ENCODE measurements around the gene NPHP4.

NPHP4 gene

DNA sequence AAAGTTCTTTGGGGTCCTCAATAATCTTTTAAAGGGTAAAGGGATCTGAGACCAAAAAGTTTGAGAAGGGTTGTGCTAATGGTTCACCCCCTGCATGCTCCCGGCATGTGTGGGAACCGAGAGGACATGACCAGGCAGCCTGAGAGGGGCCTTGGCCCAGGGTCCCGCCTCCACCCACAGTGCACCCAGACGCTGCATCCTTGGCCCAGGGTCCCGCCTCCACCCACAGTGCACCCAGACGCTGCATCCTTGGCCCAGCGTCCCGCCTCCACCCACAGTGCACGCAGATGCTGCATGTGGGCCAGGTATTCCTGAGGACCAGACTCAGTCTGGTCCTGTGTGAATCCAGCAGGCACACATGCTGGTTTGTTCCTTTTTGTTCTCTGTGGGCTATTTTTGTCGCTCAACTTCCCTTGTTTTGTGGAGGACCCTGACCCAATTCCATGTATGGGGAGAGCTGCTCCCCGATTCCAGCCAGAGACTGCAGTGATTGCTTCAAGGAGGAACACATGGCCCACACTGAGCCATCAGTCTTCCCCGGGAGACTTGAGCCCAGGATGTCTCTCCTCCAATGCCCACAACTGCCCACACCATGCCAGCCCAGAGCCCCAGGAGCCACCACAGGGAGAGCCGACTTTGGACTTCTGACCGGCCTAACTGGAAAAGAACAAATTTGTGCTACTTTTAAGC, 3.5 kb downstream of the NPHP4 start:
- DNase-seq = no peak

DNA sequence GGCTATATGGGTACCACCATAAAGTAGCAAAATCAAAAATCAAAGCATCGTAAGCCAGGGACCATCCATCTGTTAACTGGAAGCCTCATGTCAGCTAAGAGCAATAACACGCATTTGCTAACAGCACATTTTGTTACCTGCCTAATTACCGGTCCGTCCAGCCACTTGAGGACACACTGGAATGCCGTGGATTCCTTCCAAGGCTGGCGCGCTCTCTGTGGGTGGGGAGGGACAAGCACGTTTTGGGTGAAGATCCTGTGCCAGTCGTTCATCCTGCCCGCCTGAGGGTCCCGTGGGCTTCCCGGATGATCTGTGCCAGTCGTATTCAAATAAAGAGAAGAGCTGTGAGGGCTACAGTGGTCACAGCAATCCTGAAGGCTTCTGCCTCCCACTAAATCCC, 6.2 kb downstream of the NPHP4 start:
- no peak for DNase-seq

DNA sequence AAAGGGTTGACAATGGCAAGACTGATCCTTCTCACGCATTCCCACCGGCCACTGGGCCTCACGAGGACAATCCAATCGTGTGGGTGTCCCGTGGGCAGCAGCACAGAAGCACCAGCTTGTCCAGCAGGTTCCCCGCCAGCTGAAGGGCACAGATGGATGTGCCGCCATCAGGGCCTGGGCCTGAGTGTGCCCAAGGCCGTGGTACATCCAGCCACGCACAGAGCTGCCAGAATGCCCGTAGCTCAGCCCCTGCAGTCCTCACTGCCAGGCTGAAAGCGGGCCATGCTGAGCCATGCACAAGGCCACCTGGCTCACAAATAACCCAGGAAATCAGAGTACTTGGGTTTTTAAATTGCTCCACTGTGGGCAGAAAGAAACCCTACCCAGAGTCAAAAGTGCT, 7.0 kb downstream of the NPHP4 start:
- no peak for DNase-seq

DNA sequence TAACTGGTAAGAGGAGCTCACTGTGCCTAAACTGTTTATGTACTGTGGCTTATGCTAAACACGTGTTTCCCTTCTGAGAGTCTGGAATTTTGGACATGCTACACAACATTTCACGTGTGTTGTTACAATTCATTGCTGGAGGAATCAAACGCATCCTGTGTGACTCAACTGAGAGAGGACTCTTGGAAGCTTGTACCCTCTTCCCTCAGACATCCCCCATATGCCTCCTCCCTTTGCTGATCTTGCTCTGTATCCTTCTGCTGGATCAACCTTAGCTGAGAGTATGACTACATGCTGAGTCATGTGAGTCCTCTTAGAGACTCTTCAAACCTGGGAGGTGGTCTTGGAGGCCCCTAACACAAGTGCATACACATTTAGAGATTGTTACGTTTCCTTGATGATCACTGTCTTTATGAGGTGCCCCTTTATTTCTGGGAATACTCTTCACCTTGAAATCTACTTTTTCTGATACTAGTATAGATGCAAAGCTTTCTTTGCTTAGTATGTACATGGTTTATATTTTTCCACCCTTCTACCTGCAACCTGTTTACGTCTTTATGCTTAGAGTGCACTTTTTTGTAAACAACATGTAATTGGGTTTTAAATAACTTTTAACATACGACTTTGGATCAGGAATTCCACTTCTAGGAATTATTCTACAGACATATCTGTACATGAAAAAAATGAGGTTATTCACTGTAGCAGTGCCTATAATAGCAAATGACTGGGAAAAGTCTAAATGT, 8.7 kb downstream of the NPHP4 start:
- DNase-seq = no peak

DNA sequence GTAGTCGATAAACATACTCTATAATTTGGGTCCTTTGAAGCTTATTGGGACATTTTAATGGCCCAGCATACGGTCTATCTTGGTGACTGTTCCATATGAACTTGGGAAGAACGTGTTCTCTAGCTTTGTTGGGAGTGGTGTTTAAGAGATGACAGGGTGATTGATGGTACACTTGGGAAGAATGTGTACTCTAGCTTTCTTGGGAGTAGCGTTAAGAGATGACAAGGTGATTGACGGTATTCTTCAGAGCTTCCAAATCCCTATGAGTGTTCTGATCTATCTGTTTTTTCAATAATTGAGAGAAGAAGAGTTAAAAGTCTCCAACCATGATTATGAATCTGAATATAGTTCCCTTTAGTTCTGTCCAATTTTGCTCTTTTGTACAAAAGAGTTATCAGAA, 9.4 kb downstream of the NPHP4 start:
- no peak for DNase-seq

DNA sequence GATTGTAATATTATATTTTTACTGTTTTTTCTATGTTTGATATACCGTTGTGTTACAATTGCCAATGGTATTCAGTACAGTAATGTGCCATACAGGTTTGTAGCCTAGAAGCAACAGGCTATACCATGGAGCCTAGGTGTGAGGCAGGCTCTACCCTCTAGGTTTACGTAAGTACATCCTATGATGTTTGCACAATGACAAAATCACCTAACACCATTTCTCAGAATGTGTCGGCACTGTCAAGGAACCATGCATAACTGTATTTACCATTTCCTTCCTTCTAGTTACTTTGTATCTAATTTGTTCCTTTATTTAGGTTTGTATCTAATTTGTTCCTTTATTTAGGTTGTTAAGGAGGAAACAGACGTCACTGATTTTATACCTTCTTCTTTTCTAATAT, 9.9 kb downstream of the NPHP4 start:
- DNase-seq = no peak

DNA sequence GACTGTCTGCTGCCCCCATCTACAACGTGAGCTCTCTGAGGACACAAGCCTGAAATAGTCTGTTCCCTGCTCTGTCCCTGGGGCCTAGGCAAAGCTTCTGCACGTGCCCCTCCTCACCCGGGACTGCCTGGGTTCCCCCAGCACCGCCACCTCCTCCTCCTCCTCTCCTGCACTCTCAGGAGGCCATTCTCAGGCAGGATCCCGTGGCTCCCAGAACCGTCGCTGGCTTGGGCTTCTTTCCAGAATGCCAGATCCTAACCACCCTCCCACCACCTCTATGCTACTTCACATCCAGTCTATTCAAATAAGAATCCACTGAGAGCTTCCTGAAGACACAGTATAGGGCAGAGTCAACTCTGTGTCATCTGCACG, 11.2 kb downstream of the NPHP4 start:
- no peak for DNase-seq

DNA sequence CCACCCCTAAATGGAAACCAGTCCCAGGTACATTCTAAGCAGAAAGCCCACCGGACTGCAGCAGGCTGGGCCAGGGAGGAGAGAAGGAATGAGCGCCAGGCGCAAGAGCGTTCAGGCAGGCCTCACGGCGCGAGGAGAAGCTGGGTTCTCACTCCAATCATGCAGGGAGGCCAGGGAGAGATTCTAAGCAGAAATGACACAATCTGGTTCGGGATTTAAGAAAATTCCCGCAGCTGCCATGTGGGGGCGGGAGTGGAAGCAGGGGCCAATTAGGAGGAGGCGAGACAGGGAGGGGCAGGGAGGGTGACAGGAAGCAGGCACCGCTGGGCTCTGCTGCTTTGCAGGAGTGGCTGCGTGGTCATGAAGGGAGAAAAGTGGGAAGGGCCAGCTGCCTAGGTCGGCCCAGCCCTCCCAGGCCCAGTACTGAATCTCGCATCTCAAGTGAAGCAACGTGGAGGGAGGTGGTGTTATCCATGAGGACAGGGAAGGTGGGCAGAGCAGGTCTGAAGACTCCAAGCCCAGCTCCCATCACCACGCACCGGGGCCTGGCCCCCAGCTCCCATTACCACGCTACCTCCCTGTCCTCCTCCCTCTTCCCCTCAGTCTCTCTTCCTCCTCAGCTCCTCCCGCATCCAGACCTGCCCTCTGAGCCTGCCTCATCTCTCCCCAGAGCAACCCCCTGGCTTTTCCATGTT, 11.8 kb downstream of the NPHP4 start:
- peak; percentile 78 for DNase-seq

DNA sequence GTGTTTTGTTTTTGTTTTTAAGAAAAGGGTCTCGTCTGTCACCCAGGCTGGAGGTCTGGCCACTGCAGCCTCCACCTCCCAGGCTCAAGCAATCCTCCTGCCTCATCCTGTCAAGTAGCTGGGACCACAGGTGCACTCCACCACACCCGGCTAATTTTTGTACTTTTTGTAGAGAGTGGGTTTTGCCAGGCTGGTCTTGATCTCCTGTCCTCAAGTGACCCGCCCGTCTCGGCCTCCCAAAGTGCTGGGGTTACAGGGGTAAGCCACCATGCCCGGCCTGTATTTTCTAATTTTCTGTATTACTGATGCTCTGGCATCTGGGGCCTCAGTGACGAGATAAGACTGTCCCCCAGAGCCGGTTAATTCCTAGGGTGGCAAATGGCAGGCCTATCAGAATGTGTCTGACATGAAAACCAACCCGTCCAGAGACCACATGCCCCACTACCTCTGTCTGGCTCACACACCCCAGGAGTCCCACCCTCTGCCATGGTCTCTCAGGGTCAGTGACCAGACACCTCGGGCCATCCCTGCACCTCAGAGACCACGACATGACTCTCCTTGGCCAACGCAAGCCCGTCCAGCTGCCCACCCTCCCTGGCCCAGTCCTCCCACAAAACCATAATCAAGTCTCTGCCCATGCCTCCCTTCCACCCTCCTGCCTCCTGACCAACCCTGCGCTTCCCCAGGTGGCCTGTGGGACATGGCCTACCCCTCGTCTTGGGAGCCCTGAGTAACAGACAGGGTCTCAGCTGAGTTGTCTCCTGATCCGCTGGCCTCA, 12.5 kb downstream of the NPHP4 start:
- DNase-seq = no peak

DNA sequence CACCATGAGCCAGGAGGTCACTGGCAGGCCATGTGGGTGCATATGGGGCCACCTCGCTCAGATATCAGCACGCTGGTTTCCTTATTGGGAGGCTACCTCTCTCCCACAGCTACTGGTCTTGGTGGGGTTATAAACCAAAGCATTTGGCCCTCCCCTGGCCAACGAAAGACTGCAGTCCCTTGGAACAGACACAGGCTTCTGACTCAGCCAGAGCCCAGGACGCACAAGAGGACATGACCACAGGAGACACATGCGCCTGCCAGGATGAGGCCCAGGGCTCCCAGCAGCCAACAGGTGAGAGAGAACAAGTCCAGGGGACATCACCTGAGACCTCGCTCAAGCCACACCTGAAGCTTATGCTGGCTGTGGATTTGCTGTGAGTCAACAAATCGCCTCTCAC, 13.8 kb downstream of the NPHP4 start:
- no peak for DNase-seq

DNA sequence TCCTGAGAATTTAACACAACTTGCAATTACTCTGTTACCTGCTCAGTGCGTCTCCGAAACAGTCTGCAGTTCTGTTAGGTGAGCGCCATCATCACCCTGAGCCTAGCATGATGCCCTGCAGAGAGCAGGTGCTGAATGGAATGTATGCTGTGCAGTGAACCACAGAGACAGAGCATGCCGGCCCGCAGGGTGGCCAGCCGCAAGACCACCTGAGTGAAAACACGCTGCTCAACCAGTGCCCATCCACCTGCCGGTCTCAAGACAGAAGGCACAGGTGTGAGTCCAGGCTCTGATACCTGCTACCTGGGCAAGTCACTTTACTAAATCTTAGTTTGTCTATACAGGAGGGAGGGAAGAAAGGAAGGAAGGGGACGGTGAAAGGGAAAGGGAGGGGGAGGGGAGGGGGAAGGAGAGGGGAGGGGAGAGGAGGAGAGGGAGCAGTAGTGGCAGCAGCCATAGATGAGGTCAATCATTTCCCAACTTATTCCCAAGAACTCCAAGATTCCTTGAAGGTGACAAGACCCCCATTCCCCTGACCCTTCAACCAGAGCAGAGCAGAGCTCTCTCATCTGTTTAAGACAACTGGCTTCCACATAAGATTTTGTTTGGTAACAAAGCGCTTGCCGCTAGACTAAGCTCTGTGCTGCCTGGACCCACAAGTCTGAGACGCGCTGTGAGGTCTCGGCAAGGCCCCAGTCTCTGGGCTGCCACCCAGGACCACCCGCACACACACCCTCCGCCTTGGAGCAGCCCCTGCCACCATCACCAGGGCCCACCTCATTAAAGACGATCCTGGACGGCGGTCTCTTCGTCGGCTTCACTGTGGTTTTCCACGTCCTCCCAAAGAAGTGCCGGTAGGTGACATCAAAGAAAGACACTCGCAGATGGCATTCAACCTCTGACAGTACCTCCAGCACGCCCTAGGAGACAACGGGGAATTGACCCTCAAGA, 14.5 kb downstream of the NPHP4 start:
- DNase-seq = no peak

DNA sequence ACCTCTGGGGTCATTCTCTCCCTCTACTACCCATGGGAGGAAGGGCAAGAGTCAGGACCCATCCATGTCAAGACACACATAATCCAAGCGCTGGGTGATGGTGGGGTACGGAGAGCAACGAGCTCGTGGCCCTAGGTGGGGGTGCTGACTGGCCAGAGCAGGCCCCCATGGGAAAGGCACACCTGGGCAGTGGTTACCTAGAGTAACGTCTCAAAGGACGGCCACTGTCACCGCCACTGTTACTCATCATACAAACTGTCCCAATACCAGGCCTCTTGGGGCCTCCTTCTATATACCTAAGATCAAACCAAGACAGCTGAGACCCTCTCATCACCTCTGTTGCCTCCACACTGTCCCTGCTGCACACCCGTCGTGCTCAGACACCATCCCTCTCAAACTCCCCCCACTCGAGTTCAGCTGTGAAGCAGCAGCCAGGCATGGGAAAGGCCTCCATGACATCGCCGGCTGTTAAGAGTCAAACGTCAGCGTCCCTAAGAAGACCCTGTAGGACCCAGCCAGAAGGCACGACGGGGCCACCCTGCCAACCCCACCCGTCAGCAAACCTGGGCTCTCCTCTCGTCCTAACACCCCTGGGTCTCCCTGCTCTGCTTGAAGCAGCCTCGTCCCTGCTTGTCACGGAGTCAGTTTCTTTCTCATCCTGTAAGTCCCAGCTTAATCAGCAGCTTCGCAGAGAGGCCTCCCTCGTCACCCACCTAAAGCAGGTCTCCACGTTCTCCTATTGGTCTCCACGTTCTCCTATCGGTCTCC, 15.3 kb downstream of the NPHP4 start:
- DNase-seq = no peak

DNA sequence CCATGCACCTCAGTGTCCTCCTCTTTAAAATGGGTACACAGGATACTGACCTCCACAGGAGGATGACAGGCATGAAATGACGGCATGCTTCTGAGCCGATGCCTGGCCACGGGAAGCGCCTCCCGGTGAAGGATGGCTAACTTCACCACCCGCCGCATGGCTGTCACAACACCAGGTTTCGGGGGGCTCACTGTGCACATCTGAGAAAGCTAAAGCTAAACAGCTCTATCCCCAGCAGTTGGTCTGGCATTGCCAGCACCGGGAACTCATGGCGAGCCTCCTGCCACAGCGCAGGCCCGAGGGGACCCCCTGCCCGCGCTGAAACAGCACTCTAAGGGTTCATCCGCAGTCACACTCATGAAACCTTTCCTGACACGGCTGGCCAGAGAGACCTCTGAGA, 16.0 kb downstream of the NPHP4 start:
- DNase-seq = no peak

DNA sequence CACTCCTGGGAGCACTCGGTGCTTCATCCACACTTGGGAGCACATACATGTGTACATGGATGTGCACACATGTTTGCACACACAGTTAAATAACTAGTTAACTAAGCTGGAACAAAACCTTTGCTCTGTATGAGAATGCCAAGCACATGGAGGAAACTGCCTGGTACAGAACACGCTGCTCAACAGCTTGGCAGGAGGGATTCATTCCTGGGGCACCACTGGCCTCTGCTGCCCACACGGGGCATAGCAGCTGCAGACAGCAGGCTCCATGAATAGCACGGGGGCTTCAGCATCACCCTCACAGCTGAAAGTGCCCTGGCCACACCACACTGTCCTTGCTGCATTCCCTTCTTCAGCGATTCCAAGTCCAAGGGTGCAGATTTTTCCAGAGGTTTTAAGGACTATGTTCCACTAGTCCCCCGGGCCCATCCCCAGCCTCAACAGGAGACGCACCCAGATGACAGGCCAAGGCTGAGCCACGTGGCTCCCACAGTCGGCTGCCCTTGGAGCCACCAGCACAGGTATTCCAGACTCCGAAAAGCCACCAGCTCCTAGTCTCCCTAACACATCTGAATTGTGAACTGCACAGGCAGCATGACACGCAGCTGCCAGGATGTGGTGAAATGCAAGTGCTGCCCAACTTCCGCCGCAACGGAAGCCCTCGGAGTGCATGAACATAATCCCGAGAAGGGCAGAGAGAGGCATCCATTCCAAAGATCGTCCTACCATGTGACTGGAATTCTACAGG, 16.9 kb downstream of the NPHP4 start:
- peak; percentile 28 for DNase-seq

DNA sequence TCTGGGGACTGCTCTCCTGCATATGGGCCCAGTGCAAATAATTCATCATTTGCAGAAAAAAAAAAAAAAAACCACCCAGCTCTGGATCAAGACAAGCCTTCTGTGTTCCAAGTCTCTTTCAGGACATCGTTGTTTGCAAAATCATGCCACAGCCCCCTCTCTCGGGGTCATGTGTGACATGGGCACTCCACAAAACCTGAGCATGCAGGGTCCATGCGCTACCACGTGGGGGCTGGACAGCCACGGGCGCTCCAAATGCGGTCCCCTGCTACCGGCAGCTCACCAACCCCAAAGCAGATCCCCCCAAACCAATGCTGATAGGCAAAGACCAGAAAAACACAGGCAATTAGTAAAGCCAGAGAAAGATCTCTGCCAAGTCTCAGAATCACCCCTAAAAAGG, 17.6 kb downstream of the NPHP4 start:
- no peak for DNase-seq

DNA sequence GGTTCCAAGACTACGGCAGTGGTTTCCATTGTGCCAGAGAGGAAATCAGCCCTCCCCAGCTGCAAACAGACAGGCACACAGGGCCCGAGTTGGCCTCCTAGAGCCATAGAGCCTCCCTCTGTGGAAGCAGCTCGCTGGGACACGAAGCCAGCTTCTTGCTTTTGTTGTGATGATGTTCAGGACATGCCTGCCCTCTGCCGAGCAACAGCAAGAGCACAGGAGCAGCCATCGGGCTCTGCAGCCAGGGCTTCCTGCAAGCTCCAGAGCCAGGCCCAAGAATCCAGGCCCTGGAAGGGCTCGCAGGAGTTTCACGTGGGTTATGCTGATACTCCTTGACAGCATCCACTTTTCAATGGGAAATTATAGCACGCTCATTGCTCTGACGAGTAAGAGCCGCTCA, 18.5 kb downstream of the NPHP4 start:
- DNase-seq = no peak

DNA sequence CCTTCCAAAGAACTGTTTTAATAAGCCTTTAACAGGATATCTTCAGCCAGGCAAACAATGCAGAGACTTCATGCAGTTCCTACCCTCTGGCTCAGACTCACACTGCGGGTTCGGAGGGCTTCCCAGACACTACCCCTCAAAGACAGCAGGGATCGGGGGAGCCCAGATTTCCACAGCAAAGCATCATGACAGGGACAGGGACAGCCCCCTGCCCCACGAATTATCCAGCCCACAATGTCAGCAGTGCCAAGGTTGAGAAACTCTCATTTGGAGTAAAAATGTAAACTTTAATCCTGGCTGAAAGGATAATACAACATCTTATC, 20.1 kb downstream of the NPHP4 start:
- DNase-seq = no peak

DNA sequence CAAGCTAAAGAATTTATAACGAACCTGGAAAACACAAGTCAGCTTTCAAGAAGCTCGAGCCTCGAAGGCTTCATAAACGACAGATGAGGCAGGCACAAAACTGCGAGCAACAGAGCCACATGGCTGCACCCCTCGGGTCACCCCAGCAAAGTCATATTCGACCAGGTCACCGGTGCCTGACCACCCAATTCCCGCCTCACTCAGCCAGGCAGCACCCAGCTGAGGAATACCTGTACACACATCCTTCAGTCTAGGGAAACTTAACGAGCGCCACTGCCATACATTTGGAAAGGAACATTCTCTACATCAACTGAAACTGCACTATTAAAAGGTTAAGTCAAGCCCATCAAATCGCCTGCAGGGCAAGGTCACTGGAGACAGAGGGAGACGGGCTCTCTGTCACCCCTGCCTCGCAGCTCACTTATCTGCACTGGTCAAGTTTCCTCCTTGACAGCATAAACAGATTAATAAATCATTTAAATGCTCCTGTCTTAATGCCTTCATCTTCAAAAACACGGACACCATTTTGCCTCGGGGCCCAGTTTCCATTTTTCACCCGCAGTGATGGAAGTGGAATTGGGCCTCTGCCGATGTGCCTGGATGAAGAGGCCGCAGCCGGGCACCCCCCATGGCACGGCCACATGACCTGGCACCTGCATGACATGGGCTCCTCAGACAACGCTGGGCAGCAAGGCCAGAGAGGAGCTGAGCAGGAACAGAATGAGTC, 20.6 kb downstream of the NPHP4 start:
- DNase-seq = no peak

DNA sequence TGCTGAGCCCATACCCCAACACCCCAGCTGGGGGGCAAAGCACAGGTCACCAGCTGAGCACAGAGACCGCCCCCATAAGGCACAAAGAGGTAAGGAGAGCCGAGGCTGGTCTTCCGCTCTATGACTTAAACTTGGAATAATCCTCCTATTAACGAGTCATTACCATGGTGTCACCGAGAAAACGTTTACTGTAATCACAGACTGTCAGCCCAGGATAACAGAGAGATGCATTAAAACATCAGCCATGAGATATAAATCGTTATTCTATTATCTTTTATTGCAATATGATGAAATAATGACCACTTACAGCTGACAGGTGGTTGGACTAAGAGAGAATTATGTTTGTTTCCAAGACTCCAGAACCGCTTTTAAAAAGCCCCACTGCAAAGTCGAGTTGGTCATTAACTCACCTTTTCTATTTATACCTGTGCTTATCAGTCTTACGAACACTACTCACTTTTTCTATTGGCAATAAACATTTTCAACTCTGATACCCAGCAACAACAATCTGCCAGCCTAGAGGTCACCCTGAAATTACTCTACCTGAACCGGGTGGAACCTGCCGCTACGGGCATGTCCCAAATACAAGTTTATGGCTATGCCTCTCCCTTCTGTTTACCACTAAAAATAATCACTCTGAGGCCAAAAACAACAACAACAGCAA, 21.5 kb downstream of the NPHP4 start:
- peak; percentile 3 for DNase-seq

DNA sequence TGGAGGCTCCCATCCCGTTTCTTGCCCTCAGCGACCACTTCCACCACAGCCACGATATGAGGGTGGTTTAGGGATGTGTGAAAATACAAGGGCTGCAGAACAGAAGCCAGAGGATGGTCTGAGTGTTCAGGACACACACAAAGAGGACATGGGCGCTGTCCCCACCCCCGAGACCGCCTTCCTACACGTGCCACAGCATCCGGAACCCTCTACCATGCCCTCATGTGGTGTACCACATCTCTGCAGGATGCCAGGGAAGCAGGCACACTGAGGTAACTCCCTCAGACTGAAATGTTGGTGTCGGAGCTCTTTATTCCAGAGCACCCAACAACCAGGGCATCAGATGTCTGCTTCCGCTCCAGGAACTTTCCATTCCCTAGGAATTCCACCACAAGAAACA, 23.1 kb downstream of the NPHP4 start:
- DNase-seq = no peak
